HCEC 1CT (cell line): ENCODE data around the gene VWDE.
A peak's percentile ranks its signal among the peaks of the same experiment; 100 is the strongest.
"Not testable (repeated sequence)": the region's sequence is repeated elsewhere in the genome, so short reads cannot be mapped to it uniquely, and the experiment has no call there.

Experiments used
- DNase-seq: peaks from one replicate; pipeline ENCODE4 v3.0.0-alpha.2; 2017

VWDE gene

DNA sequence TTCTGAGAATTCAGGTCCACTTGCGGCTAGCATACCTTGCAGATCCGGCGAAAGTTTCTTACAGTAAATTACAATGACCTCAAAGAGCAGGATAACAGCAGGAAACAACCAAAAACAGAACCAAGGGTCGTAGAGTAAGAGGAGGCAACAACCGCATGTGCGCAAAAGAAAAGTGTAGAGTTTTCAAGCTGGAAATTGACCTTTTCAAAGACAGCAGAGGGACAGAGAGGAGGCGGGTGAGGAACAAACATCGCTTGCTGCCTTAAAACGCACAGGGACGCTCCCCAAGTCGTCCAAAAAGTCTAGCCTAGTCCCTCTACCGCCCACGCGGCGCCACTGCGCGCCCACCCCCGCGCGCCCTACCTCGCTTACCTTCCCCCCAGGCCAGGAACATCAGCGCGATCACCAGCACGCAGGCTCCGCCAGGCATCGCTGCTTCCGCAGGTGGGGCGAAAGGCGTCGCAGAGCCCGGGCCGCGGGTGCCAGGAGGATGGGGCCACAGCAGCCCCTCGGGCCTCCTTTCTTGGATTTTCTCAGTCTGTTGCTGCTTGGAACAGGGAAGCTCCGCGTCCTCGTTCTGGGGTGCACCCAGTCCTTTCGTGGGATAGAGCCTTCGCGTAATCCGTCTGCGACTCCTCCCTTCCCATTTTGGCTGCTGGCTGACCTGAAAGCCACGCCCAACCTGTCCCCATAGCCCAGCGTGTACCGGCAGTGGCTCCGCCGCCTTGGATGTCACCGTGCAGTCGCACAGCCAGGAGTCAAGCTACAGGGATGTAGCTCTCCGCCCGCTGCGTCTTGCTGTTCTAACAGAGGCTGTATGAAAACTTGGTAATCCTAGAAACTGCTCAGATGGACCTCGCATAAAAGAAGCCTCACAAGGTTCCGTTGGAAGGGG lies at the start of gene VWDE:
Gene VWDE, minus strand, starts transcription at position 579 of the 895 bp plus-strand sequence. Its CDS starts 149 bp downstream, at position 430.
- peak; percentile 25 for DNase-seq

DNA sequence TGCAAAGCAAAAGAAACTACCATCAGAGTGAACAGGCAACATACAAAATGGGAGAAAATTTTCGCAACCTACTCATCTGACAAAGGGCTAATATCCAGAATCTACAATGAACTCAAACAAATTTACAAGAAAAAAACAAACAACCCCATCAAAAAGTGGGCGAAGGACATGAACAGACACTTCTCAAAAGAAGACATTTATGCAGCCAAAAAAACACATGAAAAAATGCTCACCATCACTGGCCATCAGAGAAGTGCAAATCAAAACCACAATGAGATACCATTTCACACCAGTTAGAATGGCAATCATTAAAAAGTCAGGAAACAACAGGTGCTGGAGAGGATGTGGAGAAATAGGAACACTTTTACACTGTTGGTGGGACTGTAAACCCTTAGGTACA lies 49.5 kb upstream of the VWDE start:
- not testable (repeated sequence) for DNase-seq

DNA sequence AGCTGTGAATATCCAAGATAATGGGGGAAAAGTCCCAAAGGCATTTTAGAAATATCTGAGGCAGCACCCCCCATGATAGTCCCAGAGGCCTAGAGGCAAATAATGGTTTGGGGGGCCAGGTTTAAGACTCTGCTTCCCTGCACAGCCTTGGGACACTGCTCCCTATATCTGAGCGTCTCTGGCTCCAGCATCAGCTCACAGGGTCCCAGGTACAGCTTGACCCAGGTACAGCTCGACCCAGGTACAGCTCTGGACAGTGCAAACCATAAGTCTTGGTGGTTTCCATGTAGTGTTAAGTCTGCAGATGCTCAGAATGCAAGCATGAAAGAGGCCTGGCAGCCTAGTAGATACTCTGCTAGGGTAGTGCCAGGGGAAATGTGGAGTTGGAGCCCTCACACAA lies 47.0 kb upstream of the VWDE start:
- DNase-seq = no peak

DNA sequence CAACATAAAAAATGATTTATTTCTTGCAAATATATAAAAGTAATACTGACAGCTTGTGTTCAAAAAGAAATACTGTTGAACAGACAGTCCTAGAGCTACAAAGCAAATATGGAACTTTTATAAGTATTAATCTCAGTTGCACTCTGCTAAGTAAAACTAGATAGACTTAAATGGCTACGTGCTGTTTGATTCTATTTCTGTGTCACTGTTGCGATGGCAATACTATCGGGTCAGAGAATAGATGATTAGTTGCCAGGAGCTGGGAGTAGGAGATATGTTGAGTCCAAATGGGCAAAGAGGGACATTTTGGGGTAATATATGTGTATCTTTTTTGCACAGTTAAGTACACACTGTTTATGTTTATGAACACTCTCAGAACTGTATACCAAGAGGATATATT lies 41.1 kb upstream of the VWDE start:
- DNase-seq = no peak

DNA sequence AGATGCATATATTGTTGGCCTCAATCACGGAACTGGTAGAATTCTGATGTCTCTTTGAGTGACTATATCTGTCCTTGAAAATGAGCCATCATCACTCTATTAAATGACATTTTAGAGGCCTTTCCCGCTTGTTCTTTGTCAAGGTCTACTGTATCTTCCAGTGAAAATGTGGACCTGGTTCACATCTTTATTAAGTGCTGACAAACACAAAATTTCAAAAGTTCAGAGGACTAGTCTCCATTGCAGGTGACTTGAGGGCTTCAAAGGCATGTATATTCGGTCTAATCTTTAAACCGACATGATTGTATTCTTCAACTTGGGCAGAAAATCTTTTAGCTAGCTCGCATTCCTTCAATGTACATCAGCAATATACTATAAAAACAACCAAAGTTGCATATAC lies 36.6 kb upstream of the VWDE start:
- no peak for DNase-seq

DNA sequence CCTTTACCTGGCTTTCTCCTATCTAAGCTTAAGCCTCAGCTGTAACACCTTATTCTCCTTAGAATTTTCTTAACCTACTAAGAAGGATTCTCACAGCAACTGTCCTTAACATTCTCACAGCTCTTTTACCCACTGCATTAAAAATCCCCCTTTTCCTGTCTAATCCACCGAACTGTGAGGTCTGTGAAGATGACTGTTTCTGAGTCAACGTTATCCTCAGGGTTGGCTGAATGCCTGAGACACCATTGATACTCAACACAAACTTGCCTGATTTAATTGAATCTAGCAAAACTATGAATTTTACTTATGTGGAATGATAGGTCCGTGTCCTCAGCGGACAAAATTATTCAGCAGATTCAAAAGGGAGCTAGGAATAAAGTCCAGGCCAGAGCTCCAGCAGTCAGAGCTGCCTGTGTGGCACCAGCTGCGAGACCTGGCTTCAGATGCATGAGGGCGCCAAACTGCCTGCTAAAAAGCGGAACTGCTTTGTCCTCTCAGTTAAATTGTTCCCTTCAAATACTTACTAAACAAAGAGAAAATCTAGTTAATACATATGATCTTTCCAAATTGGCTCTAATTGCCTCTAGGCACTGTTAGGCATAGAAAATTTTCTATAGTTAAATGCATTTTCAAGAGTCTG lies 33.4 kb upstream of the VWDE start:
- DNase-seq = peak; percentile 74

DNA sequence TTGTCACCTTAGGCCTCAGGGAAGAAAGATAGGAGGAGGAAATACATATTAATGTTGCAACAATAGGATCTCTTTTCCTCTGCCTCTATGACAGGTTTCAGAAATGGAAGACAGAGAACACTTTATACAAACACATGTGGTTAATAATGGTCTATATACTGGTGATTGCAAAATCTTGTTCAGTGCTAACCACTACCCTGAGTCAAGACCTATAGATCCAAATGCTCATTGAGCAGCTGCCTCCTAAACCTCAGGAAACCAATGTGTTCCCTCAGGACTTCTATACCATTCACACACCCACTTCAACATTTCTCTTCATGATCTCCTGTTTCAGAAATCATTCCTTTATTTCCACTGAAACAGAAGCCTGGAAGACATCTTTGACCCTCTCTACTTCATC lies 32.5 kb upstream of the VWDE start:
- DNase-seq = peak; percentile 52

DNA sequence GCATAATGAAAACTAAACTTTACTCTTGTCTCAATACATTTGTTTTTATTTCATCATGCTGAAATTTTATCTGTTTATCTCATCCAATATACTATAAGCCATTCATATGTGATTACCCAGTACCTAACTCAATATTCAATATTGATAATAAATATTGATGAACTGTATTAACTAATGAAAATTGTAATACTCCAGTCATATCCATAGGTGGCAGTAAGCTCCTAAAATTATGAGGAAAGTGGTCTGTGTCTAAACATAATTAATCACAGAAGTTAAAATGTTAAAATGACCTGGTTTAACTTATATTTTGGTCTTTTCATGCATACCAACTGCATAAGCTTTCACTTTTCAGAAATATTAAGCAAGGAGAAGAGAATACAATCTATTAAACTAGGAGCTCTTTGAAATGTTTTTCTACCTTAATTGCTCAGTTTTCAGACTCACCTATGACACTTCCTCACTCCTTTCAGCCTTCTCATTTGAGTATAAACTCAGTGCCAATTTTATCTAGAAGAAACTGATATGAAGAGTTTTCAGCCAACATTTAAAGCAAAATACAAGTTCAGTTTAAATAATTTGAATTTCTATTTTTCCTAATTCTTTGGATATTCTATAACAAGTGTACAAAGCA lies 30.5 kb upstream of the VWDE start:
- peak; percentile 14 for DNase-seq

DNA sequence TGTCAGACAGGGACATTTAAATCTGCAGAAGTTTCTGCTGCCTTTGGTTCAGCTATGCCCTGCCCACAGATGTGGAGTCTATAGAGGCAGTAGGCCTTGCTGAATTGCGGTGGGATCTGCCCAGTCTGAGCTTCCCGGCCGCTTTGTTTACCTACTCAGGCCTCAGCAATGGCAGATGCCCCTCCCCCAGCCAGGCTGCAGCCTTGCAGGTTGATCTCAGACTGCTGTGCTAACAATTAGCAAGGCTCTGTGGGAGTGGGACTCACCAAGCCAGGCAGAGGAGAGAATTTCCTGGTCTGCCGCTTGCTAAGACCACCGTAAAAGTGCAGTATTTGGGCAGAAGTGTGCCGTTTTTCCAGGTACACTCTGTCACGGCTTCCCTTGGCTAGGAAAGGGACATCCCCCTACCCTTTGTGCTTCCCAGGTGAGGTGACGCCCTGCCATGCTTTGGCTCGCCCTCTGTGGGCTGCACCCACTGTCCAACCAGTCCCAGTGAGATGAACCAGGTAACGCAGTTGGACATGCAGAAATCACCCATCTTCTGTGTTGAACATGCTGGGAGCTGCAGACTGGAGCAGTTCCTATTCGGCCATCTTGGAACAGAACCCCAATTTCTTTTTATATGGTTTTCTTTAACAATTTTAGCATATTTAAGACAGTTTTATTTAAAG lies 28.4 kb upstream of the VWDE start:
- DNase-seq = peak; percentile 54

DNA sequence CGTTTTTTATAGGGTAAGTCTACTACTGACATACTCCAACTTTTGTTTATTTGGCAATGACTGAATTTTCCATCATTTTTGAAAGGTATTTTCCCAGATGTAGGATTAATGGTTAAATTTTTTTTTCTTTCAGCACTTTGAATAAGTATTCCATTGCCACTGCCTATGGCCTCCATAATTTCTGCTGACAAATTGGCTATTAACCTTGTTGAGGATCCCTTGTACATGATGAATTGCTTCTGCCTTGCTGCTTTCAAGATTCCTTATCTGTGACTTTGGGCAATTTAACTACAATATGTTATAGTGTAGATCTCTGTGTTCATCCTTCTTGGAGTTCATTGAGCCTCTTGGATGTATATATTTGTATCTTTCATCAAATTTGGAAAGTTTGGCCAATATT lies 21.6 kb upstream of the VWDE start:
- no peak for DNase-seq

DNA sequence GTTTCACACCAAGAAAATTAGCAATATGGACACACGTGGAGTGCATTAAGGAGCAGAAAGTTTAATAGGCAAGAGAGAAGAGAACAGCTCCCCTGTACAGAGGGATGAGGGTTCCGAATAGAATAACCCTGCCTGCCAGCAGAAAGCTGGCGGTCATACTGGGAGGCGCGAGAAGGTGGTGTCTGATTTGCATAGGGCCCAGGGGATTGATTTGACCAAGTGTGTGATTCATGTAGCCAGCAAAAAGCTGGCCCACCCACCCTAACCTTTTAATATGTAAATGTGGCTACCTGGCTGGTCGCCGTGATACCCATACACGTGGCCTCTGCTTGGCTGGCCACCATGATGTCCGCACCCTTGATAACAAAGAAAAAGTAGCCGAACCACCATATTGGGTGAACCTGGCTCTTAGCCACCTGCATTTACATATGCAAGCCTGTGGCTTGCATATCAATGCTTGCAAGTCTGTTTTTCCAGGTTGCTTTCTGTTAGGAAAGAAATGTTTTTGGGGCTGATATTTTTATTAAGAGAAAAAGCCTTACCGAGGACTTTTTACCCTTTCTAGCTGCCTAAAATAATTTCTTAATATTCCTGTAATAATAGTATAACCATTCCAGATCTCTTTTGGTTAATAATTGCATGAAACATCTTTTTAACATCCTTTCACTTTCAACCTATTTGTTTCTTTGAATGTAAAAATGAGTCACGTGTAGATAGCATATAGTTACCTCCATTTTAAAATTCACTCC lies 20.5 kb upstream of the VWDE start:
- no peak for DNase-seq

DNA sequence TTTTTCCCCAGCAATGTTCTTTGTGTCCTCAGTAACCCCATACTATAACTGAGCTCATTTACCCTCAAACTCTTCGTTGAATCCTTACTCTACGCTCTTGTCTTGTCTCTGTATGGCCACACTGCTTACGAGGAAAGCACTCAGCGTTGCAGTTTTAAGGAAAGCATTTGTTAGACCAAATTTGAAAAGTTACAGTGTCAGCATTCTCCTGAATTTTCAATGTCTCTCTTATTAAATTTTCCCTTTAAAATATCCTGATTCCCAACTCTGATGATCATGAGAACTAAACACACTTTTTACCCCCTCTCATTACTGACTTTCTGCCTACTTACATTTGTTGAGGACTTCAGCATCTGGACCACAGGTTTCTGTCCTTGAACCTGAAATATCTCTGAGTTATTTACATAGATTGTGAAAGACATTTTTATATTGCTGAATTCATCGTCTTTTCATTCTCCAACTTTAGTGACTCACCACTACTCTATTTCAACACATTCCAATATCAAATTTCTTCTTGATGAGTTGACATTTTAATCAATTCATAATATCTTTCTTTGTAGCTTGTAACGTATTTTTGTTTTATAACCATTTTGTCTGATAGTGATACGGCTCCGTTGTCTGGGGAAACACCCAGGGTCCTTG lies 19.8 kb upstream of the VWDE start:
- DNase-seq = peak; percentile 90

DNA sequence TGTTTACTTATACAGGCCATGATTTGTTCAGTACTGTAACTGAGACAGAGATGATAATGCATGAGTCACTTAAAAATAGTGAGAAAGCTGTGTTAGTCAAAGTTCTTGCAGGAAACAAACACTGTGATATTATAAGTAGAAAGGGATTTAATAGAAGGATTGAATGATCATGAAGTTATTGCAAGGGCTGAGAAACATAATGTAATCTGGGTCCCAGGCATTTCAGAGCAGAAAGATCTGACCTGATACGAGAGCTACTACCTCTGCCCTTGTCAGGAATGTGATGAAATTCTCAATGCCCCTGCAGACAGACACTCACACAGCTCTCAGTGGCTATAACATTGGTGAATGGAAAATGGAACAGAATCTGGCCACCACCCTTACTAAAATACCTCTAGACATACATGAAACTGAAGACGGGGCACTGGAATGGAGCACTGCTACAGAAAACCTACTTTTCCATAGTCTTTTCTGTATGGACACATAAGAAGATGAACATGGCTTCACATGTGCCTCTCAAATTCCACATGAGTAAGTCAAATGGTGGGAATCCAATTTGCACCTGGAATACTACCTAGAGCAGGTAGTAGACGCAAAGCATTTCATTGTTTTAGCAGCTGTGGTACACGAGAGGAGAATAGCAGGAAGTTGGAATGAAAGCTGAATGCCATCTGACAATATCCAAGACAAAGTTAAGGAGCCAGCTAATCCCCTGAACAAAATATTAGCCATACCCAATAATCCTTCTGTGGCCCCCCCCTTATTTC lies 19.1 kb upstream of the VWDE start:
- DNase-seq = peak; percentile 82

DNA sequence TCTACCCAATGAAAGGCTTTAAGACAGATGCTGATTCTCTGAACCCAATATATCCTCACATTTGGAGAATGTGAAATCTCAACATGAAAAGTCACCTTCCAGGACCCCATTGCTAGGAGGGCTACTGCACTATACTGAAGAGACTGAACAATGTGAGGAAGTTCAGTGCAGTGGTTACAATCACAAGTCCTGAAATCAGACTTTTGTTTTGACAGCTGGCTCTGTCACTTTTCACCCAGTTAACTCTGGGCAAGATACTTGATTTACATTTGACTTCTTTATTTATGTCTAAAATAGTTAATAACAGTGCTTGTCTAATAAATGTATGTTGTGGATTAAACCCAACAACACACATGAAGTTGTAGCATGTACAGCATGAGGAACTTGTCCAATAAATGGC lies 14.8 kb upstream of the VWDE start:
- no peak for DNase-seq

DNA sequence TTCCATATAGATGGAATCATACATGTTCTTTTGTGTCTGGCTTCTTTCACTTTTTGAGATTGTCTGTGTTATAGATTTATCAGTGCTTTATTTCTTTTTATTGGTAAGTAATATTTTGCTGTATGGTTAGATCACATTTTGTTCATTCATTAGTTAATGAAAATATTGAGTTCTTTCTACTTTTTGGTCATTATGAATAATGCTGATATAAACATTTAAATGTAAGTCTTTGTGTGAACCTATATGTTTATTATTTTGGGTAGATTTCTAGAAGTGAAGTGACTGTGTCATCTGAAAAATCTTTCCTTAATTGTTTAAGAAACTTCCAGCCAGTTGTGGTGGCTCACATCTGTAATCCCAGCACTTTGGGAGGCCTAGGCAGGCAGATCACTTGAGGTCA lies 11.4 kb upstream of the VWDE start:
- no peak for DNase-seq

DNA sequence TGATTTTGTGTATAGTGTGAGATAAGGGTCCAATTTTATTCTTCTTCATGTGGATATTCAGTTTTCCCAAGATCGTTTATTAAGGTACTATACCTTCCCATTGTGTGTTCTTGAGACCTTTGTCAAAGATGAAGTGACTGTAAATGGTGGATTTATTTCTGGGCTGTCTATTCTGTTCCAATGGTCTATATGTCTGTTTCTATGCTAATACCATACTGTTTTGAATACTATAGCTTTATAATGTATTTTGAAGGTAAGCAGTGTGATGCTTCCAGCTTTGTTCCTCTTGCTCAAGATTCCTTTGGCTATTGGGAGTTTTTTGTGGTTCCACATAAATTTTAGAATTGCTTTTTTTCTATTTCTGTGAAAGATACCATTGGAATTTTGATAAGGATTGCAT lies 8.7 kb upstream of the VWDE start:
- DNase-seq = no peak

DNA sequence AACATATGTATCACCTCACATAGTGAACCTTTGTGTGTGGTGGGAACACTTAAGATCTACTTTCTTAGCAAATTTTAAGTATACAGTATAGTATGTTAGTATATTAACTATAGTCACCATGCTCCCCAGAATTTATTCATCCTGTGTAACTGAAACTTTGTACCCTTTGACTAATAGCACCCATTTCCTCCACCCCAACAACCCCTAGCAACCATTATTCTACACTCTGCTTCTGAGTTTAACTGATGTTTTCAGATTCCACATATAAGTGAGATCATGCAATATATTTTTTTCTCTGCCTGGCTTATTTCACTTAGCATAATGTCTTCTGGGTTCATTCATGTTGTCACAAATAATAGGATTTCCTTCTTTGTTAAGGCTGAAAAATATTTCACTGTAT lies 6.9 kb upstream of the VWDE start:
- no peak for DNase-seq

DNA sequence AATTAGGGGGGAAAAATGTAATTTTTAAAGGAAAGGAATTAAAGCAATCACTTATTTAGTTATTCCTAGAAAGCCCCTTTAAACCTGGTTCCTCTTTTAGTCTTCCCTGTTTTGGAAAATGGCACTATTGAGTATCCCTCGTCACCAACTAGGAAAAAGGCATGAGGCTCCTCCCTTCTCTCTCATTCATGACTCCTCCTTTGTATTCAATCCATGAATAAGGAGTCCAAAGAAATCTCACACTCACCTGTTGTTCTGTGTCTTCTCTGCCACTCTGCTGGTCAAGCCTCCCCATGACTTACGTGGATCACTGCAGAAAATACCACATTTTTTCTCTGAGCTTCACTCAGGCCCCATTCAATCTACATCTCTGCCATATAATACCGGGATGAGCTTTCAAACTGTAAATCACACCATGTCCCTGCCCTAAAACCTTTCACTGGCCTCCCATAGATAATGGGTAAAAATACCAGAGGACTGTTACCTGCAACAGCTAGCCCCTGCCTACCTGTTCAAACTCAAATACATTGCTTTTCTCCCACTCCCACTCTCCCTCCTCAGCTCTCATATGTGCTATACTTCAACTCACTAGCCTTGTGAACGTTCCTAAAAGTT lies 5.5 kb upstream of the VWDE start:
- DNase-seq = no peak

DNA sequence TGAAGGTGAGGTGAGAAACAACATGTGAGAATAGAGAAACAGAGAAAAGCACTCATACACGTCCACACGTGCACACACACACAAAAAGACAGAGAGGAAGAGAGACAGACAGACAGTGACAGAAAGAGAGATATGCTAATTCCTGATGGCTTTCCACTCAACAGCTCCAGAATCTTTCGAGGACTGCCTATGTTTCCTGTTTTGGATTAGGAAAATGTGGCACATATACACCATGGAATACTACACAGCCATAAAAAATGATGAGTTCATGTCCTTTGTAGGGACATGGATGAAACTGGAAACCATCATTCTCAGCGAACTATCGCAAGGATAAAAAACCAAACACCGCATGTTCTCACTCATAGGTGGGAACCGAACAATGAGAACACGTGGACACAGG lies 4.0 kb upstream of the VWDE start:
- not testable (repeated sequence) for DNase-seq

DNA sequence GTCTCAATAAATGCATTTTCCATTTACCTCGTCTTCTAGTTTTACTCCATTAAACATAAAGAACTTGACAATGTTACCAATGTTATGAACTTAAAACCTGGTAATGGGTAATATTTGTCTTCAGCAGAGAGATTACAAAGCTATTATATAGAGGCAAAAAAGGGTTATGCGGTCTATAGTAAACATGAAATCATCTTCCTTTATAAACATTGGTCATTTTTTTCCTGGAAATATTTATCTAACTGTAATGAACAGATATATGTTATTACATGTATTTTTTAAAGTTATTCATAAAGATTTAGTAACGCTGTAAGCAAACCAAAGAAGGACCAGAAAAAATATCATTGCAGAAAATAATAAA lies 1.3 kb downstream of the VWDE start:
- DNase-seq = no peak
